ENCODE measurements around the gene LRRC45. TPM values are rescaled to one million over a fixed set of nuclear protein-coding genes. Genes with fewer than 3 reads are reported as not detected.

Gene LRRC45
- total RNA-seq, 2 experiments from 2014 or later = 41.2 to 52.0 TPM

DNA sequence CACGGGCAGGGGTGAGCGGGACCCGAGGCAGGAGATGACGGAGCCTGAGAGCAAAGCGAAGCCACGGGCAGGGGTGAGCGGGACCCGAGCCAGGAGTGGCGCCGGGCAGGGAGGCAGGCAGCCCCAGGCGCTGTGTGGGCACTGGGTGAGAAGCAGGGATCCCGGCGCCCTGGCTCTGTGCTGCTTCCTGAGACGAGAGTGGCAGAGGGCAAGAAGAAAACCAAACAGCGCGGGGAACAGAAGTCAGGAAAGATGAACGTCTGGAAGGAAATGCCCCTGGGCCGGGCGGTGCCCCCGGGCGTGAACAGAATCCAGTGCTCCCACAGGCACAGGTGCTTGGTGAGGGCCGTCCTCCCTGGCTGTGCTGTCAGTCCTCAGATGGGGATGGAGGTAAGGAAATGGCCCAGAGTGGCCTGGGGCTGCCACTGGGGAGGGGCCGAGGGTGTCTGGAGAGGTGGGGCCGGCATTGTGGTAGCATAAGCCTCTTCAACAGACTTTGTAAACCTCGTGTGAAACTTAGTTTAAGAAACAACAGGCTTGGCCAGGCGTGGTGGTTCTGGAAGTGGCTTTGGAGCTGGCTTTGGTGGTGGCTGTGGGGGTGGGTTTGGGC, 35.8 kb upstream of the LRRC45 start:
- H3K4me3 ChIP-seq (ENCODE audit: low read depth, low read length, poor library complexity, severe bottlenecking) = no peak overlapping the region
- BruUV-seq (replicated peaks) = no TSS peak
- no peaks in the 10 kb centered on the region for H3K9me3 ChIP-seq (ENCODE audit: low read length)
- H3K36me3 ChIP-seq (ENCODE audit: insufficient read depth, low read length) = peaks cover 34% of the 10 kb centered on the region
- H3K9me2 ChIP-seq (ENCODE audit: insufficient read depth, low read length) = no peaks in the 10 kb centered on the region
- H4K20me1 ChIP-seq (ENCODE audit: insufficient read depth, low read length) = no peaks in the 10 kb centered on the region
- no peaks in the 10 kb centered on the region for H3K4me1 ChIP-seq (ENCODE audit: insufficient read depth, low read length, poor library complexity, severe bottlenecking)
- H3K4me2 ChIP-seq (ENCODE audit: low read length) = no peak overlapping the region
- no peaks in the 10 kb centered on the region for H3K79me2 ChIP-seq (ENCODE audit: insufficient read depth, low read depth, low read length)
- ChIA-PET POLR2A (no interaction called here), CTCF (ENCODE audit: unreplicated experiment) (no interaction called here)
- no peak for DNase-seq (ENCODE audit: low spot score)
- no peak overlapping the region for H3K27ac ChIP-seq (ENCODE audit: low read depth, low read length, poor library complexity, severe bottlenecking)
- H2AFZ ChIP-seq (ENCODE audit: low read length) = no peak overlapping the region
- TF ChIP-seq, protein P1, sequence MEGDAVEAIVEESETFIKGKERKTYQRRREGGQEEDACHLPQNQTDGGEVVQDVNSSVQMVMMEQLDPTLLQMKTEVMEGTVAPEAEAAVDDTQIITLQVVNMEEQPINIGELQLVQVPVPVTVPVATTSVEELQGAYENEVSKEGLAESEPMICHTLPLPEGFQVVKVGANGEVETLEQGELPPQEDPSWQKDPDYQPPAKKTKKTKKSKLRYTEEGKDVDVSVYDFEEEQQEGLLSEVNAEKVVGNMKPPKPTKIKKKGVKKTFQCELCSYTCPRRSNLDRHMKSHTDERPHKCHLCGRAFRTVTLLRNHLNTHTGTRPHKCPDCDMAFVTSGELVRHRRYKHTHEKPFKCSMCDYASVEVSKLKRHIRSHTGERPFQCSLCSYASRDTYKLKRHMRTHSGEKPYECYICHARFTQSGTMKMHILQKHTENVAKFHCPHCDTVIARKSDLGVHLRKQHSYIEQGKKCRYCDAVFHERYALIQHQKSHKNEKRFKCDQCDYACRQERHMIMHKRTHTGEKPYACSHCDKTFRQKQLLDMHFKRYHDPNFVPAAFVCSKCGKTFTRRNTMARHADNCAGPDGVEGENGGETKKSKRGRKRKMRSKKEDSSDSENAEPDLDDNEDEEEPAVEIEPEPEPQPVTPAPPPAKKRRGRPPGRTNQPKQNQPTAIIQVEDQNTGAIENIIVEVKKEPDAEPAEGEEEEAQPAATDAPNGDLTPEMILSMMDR (conservative IDR thresholded peaks at IDR 0.05; ENCODE audit: low read length) = no peak
- no peak for TF ChIP-seq EZH2phosphoT487 (IDR thresholded peaks at IDR 0.05; ENCODE audit: borderline replicate concordance, low read depth, low read length)
- intact Hi-C loops (cut with micrococcal nuclease; ENCODE audit: unreplicated experiment) = no loop called here

DNA sequence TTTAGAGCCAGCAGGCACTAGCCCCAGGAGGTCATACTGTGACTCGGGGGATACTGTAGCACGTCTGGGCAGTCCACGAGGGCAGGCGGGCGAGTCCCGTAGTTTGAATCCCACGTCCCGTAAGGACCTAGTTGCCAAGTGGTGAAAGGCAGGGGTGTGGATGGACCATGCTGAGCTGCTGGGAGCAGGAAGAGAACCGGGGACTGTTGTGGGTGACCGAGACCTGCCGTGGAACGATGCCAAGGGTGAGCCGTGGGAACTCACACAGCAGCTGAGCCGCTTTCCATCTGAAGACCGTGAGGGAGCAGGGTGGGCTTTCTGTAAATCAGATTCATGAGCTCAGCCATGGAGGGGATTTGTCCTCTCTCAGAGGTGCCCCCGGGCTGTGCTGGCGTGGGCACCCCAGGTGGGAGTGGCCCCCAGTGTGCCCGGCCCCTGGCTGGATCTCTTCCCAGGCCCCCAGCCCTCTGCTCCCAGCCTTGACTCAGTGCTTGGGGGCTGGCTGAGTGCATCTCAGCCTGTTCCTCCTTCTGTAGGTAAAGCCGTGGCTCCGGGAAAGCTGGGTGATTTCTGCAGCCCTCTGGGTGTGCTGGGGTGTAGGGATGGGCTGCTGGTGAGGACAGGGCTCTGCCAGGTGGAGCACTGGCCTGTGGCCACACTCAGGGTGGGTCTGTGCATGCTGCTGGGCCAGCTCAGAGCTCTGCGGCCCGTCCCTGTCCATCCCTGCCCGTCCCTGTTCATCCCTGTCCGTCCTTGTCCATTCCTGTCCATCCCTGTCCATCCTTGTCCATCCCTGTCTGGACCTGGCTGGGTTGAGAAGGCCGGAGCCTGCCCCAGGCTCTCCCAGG, 32.0 kb upstream of the LRRC45 start:
- Histone ChIP-seq H3K4me3 (ENCODE audit: low read depth, low read length, poor library complexity, severe bottlenecking) (no peak overlapping the region), H2AFZ (ENCODE audit: low read length) (no peak overlapping the region), H3K9me3 (ENCODE audit: low read length) (no peaks in the 10 kb centered on the region), H3K4me2 (ENCODE audit: low read length) (no peak overlapping the region), H3K9me2 (ENCODE audit: insufficient read depth, low read length) (no peaks in the 10 kb centered on the region), H3K36me3 (ENCODE audit: insufficient read depth, low read length) (peaks cover 7% of the 10 kb centered on the region; the same call in 1 of the 2 replicates), H3K4me1 (ENCODE audit: insufficient read depth, low read length, poor library complexity, severe bottlenecking) (no peaks in the 10 kb centered on the region), H4K20me1 (ENCODE audit: insufficient read depth, low read length) (no peaks in the 10 kb centered on the region), H3K79me2 (ENCODE audit: insufficient read depth, low read depth, low read length) (no peaks in the 10 kb centered on the region), H3K27ac (ENCODE audit: low read depth, low read length, poor library complexity, severe bottlenecking) (no peak overlapping the region)
- intact Hi-C loops (cut with micrococcal nuclease; ENCODE audit: unreplicated experiment) = no loop called here
- ChIA-PET CTCF (ENCODE audit: unreplicated experiment) (no interaction called here), POLR2A (no interaction called here)
- no TSS peak for BruUV-seq (replicated peaks)
- no peak for TF ChIP-seq EZH2phosphoT487 (IDR thresholded peaks at IDR 0.05; ENCODE audit: borderline replicate concordance, low read depth, low read length)
- TF ChIP-seq, protein P1 (conservative IDR thresholded peaks at IDR 0.05; ENCODE audit: low read length) = no peak
- DNase-seq (ENCODE audit: low spot score) = no peak
